Vagina (tissue), 2 donors: ENCODE measurements around the gene C19orf33.

Source experiments
- POLR2A ChIP-seq, 2 donors: fragments of 450-650 bp; IDR thresholded peaks; one replicate each; pipeline ENCODE4 v1.6.1; 2017; ENCODE audit warnings: antibody characterized with exemption in 2 of 2, mild to moderate bottlenecking in 2 of 2, moderate library complexity in 2 of 2
- TF ChIP-seq, protein P1 (sequence below), 3 experiments: fragments of 450-650 bp in 2 of 3; fragments of 200-600 bp in 1 of 3; sonication (generic) in 1 of 3; IDR thresholded peaks; one replicate each; pipeline ENCODE4 v1.5.1; 2017 to 2019; ENCODE audit warnings: antibody characterized with exemption in 3 of 3, mild to moderate bottlenecking in 2 of 3, moderate library complexity in 2 of 3

DNA sequence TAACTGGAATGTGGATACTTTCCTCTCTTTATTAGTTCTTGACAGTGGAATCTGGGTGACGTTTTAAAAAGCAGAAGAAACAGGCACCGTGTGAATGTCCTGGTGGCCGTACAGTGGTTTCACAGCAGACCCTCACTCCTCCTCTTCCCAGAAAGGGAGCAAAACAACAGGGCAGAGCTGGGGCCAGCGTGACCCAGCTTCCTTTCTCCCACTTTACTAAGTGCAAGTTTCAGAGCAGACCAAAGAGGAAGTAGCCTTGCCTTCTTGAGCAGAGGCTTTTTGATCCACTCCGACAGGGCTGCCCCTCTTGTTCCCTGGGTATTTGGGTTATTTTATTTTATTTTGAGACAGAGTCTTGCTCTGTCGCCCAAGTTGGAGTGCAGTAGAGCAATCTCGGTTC, 19.6 kb upstream of the C19orf33 start:
- TF ChIP-seq, protein P1, sequence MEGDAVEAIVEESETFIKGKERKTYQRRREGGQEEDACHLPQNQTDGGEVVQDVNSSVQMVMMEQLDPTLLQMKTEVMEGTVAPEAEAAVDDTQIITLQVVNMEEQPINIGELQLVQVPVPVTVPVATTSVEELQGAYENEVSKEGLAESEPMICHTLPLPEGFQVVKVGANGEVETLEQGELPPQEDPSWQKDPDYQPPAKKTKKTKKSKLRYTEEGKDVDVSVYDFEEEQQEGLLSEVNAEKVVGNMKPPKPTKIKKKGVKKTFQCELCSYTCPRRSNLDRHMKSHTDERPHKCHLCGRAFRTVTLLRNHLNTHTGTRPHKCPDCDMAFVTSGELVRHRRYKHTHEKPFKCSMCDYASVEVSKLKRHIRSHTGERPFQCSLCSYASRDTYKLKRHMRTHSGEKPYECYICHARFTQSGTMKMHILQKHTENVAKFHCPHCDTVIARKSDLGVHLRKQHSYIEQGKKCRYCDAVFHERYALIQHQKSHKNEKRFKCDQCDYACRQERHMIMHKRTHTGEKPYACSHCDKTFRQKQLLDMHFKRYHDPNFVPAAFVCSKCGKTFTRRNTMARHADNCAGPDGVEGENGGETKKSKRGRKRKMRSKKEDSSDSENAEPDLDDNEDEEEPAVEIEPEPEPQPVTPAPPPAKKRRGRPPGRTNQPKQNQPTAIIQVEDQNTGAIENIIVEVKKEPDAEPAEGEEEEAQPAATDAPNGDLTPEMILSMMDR (IDR thresholded peaks at IDR 0.05) = no peak
- no peak for TF ChIP-seq POLR2A (IDR thresholded peaks at IDR 0.05)
